GM19043 (cell line): ENCODE results near the gene RUNX3.

Experiments used
- ATAC-seq: cut with Tn5 transposase; IDR thresholded peaks from one replicate; pipeline ENCODE4 v1.9.1; 2021; ENCODE audit warnings: low read depth; ENCODE audit not compliant: unreplicated experiment

RUNX3 gene

DNA sequence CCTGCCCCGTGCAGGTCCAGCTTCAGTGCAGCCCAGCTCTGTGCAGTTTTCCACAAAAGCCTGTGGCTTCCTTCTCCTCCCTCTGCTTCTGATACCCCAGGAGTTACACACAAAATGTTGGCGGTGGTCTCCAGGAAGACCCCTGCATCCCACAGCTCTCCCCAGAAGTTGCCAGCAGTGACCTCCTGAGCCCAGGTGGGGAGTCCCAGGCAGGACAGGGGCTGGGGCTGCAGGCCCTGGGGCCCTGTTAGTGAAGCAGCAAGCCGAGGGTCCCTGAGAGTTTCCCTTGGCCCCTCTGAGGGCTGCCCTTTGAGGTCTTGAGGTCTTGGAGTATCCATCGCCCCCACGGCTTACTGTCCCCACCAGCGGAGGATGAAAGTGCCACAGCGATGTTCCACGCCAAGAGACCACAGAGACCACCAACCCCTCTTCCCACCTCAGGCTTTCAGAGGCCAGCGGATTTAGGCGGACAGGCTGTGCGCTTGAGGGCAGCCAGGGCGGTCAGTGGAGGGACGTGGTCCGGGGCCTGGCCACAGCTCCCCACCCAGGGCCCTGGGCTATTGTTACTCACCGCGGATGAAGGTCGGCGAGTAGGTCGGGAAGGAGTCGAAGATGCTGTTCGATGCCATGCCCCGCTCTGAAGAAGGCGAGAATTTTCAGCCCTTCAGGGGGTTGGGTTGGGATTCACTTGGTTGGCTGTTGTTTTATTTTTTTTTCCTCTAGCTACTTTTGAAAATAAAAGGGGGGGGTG is 34.0 kb upstream of the RUNX3 start:
- ATAC-seq, result no peak

DNA sequence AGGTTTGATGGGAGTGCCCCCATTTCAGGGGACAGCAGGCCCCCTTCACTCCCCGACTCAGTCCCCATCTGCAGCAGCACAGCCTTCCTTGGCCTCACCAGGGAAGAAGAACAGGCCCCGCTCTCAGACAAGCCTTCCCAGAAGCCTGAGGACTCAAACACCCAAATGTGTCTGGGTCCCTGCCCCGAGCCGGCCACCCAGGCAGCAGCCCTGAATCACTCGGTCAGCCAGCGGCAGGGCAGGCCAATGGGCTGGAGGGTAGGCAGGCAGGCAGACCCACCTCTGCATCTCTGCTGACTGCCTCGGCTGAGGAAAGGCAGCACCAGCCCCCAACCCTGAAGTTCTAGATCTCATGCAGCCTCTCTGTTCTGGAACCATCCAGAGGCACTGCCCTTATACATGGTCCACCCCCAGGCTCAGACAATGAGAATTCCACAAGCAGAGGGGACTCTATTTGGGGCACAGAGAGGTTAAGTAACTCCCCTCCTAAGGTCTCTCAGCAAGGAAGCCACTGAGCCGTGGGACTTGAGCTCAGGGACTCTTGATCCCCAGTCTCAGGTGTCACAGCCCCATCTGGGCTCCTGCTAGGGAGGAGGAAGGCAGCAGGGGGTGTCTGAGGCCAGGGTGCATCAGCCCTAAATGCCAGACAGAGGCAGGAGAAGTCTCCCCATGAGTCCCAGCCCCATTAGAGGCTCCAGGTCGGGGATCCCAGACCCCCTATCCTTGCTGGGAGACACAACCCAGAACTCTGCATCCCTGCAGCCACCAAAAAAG is 33.2 kb upstream of the RUNX3 start:
- ATAC-seq, result no peak

DNA sequence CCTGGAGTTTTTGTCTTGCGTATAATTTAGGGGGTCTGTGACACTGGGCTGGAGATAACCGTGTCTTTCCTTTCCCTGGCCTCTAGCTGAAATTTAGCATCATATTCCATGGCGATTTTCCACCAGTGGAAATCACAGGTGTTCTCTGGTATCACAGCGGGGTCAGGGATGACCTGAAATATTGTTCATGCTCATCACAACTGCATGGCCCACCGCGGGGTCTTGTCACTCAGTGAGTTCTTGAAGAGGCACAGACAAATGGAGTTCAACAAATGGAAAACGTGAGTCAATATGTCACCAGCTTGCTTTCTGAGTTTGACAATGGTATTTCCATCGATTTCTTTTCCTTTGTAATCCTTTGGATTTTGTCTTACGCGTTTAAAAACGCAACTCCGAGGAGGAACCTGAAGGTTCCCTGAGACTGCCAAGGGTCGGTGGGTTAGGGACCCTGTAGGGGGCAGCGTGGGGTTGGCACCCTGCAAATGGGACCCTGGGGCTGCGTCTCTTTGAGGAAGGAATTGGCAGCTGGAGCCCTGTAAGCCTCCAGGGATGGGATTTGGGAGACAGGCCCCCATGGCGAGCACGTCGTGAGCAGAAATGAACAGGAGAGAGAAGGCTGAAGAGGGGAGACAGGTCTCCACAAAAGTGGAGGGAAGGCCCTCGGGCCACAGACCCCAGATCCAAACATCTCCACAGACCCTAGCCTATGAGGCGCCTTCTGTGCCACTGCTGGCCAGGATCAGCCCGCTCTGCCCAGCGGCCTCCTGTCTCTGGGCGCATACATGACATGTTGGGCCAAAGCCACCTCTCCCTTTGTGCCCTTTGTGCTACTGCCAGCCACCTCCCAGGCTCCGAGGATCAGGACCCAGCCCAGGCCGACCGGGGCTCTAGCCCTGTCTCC is 32.1 kb upstream of the RUNX3 start:
- no peak for ATAC-seq

DNA sequence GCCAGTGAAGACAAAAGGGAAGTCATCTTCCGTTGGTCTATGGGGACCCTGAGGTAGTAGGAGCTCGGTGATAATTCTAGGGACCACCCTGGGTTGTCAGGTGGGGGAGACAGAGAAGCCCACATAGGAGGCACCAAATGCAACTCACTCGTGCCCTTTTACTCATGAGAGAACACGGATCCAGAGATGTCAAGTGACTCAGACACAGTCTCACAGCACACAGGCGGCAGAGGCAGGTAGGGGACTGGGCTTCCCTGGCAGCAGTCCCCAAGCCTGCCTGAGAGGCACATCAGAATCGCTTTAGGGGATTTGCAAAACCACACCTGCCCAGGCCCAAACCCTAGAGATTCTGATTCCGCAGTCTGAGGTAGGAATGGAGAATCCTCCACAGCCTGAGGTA is 31.3 kb upstream of the RUNX3 start:
- no peak for ATAC-seq

DNA sequence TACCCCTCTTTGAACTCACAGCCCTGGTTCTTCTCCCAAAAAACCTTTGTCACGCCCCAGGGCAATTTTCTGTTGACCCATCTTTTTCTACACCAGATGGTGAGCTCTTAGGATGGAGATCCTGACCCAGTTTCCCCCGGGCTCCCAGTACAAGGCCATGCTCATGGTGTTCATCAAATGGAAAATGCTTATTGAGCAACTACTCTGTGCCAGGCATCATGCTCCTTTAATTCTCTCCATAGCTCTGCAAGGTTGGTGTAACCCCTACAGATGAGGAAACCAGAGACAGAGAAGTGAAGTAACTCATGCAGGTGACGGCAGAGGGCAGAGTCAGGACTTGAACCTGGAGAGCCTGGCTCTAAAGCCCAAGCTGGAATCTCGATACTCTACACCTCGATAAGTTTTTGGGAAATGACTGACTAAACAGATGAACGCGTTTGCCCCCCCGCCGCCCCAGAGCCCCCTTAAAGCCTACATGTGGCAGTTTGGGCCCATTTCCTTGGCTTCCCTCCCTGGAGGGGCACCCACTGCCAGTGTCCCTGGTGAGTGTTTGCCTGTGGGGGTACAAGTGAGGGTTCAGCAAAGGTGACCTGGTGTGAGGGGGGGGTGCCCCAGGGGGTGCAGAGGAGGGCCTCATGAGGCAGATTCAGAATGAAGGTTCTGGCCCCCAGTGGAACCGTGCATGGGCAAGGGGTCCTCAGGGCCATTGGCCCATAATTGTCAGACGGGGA is 30.2 kb upstream of the RUNX3 start:
- ATAC-seq, result no peak

DNA sequence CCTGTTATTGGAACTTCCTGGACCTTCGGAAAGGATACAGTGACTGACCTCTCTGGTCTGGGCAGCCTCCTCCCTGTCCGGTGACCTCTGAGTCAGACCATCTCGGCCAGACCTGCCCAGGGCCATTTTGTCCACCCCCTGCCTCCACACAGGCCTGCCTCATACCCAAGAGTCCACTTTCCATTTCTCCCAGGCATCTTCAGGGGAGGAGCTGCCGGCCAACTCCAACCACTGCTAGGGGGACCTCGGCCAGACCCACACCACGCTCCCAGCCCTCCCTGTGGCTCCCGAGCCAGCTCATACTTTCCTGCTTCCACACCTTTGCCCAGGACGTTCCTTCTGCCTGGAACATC is 29.5 kb upstream of the RUNX3 start:
- no peak for ATAC-seq

DNA sequence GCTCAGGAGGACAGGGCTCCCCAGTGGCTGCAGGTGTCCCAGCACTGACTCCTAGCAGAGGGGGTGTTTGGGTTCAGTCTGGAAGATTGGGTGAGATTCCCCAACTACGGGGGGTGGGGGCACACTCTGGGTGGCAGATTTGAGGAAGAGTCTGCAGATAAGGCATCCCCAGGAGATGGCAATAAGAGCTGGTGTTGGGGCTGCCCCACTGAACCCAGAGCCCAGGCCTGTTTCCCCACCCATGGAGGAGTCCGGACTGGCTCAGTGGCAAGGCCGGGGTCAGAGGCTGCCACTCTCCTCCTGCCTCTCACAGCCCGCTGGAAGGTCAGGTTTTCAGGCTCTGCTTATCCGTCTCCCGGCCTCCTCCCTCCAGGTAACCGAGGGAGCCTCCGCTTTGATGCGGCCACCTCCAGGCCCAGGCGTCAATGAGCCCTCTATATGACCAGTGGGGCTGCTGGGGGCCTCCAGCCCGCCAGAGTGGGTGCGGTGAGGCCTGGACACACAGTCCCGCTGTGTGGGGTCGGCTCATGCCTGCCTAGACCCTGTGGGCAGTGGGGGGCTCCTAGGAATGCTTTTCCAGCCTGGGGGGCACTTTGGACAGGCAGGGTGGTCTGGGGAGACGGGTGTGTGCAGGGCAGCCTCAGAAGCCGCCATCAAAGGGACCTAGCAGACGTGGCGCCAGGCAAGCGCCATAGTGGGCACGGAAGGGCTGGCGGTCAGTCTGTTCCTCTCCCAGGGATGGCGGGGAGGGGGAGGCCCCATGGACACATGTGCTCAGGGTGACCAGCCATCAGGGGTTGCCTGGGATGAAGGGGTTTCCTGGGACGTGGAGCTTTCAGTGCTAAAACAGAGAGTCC is 28.9 kb upstream of the RUNX3 start:
- ATAC-seq, result no peak

DNA sequence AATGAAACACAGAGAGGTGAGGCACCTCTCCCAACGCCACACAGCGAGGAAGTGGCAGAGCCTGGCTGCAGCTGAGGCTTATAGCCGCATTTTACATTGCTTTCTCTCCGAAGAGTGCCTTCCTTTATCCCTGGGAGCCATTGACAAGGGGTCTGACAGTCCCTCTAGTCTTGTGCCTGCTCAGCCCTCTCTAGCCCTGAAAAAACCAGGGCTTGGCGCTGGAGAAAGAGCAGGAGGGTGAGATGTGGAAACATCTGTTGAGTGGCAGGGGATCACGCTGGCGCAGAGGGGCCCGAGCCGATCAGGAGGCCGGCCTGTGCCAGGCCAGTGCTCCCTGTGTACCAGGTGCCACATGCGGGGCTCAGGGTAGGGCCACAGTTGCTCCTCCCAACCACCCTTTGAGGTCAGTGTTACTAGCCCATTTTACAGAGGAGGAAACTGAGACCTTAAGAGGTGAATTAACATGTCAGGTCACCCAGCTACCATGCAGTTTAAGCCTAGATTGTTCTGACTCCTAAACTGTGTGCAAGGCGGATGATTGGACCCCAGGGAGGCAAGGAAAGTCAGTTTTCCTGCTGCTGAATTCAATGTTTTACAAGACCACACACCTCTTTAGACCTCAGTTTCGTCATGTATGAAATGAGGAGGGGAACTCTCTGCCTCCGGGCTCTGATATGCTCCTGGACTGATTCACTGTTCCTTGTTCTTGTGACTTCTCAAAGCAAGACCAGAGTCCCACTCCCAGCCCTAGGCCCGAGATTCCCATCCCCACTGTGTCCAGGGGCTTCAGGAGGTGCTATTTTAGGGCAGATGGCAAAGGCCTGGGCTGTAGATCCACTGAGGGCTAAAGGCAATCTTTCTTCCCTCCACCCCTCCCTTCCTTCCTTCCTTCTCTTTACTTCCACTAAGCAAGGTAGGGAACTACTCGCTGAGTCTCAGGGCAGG is 28.0 kb upstream of the RUNX3 start:
- ATAC-seq, result no peak

DNA sequence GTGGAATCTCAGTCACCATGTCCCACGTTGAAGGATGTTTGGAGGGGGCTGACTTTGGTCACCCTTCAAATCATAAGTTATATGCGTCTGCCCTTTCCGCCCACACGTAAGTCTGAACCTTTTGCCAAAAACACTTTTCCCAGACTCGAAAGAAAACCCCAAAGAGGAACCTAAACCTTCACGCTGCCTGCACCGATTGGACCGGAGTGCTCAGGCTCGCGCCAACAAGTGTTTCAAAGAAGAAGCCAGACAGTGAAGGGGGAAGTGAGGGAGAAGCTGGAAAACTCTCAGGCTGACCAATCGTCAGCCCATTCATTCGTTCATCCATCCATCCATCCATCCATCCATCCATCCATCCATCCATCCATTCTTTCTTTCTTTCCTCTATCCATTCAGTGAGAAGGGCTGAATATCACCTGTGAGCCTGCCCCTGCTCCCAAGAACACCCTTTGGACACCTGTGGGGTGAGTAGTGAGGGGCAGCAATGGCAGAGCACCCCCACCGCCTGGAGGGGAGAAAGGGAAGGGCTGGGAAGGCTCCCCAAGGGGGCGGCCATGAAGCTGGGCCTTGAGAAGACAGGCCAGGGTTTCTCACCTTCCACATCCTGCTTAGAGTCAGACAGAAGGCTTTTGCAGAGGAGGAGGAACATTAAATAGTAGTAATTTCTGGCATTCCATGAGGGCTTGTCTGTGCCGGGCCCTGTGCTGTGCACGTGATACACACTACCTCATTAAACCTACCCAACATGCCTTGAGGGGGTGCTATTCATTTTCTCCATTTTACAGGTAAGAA is 27.1 kb upstream of the RUNX3 start:
- ATAC-seq, result no peak

DNA sequence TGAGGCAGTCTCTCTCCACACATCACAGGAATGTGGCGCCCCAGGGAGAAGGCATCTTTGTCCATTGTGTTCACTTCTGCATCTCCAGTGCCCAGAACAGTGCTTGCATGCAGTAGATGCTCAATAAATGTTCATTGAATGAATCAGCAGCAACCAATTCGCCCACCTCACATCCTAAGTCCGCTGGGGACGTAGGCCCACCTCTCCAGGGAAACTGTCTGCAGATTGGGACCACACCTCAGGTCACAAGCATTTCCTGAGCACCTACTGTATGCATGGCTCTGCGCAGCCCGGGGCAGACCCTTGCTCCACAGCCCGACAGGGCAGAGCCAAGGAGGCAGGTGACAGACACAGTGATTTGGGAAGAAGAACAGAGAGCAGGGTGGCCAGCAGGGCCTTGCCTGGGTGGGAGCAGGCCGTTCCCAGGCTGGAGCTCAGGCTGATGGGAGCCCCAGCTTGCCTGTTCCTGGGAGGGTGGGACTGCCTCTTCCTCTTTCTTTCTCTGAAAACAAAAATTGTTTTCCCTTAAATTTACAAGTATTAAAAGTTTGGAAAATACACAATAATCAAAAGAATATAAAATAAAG is 25.8 kb upstream of the RUNX3 start:
- no peak for ATAC-seq

DNA sequence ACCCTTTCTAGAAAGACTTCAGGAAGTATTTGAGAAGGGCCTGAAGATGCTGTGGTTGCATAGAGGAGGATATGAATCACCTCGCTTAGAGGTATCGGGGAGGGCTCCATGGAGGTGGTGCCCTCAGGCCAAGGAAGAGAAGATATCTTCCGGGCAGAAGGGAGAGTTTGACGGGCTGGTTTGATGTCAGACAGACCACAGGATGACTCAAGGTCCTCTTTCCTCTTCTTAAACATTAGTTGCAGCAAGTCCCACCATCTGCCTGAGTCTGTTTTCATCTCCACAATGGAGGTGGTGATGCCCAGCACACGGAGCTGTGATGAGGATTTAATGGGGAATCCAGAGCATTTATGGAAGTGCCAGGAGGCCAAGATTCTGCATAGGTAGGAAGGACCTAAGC is 25.1 kb upstream of the RUNX3 start:
- peak; percentile 57 for ATAC-seq

DNA sequence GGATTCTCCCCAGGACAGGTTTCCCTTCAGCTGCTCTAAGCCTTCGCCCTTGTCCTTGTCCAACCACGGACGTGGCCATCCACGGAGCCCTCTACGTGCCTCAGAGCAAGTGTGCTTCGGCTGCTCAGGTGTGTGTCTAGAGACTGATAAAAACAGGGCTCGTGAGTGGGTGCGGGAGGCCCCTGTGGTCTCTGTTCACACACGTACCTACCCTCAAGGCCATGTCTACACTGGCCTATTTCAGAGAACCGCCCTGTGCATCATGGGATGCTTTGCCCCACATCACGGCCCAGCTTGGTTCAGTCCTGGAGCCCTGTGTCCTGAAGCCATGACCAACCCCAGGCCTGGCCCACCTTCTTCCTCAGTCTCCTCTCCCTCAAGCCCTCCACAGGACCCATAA is 24.6 kb upstream of the RUNX3 start:
- ATAC-seq, result no peak

DNA sequence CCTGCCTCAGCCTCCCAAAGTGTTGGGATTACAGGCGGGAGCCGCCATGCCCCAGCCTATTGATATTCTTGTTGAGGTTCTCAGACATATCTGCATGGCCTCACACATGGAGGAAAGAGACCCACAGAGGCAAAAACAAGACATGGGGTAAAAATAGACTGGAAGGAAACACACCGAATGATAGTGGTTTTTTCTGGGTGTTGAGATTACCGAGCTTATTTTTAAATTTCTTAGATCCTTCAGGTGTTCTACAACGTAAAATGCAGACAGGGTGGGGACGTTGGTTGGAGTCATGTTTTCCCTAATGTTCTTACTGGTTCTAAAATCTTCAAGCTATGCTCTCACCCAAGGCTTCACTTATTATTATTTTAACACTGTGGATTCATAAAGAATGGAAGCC is 23.9 kb upstream of the RUNX3 start:
- ATAC-seq, result no peak

DNA sequence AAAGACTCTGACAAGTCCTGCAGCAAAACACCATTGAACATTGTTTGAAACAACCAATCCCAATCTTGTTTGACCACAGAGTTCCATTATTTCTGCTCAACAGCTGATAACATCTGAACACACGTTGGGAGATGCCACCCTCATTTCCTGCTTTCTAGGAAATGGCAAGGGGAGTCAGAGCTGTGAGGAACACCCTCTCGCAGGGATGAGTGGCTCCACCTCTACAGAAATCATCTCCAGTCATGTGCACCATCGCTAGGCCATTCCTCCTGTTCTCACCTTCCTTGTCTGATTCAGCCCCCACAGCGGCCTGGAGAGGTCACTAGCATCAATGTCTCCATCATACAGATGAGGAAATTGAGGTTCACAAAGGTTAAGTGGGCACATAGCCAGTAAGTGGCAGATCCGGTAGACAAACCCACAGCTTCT is 22.4 kb upstream of the RUNX3 start:
- ATAC-seq, result no peak

DNA sequence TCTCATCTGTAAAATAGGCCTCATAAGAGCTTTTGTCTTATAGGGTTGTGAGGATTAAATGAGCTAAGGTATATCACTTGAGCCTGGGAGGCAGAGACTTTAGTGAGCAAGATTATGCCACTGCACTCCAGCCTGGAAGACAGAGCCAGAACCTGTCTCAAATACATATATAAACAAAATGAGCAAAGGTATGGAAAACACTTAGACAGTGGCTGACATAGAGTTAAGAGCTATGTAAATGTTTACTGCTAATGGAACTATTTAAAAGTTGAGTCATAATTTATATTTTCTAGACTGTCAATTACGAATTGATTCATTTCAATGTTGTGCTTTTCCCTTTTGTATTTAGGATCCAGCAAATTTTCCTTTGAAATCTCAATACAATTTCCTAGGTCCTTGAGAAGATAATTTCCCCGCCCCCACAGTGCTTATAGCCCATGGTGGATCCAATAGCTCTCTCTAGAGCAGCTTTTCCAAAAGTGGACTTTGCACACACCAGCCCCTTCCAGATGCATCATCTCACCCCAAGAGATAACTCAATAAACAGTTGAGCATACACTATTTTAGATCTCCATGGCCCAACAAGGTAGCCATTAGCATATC is 21.8 kb upstream of the RUNX3 start:
- no peak for ATAC-seq

DNA sequence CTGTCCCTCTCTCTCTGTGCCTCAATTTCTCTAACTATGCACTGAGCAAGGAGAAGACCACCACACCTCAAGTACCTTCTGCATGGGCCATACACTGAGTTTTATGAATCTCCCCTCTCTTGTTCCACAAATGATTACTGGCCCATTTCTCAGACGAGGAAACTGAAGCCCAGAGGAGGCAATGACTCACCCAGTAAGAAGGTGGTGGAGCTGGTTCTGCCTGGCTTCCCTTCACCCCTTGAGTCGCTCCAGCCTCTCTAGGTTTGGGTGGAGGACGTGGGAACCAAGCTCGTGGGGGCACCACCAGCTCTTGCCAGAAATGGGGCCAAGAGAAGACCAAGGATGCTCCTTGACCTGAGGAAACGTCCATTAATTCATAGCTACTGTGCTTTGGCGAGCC is 21.3 kb upstream of the RUNX3 start:
- ATAC-seq, result no peak

DNA sequence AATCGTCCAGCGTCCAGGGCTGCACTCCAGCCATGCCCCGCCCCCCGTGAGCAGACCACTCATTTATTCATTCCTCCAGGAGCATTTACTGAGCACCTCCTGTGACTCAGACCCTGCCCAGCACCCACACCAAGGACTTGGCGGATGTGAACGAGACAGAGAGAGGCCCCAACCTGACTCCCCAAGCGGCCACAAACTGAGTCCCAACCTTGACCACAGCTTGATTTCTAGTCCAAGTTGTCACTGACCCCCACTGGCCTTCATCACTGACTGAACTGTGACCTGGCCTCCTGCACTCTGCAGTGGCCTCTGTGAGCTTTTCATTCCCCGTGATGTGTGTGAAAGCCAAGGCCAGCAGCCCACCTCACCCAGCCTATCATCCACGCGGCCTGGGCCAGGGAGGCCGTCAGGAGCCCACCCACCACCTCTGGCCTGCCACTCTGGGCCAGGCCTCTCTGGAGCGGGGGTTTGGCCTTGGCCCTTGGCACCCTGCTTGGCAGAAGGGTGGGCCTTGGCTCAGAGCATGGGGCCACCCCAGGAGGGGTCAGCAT is 19.3 kb upstream of the RUNX3 start:
- no peak for ATAC-seq
